HG02798 (cell line): ENCODE results near the gene RAET1E.
"Not testable (repeated sequence)": the region's sequence is repeated elsewhere in the genome, so short reads cannot be mapped to it uniquely, and the experiment has no call there.

ENCODE experiments used
- ATAC-seq: cut with Tn5 transposase; IDR thresholded peaks from one replicate; pipeline ENCODE4 v1.9.1; 2021; ENCODE audit warnings: mild to moderate bottlenecking; ENCODE audit not compliant: unreplicated experiment, poor library complexity

Gene RAET1E

DNA sequence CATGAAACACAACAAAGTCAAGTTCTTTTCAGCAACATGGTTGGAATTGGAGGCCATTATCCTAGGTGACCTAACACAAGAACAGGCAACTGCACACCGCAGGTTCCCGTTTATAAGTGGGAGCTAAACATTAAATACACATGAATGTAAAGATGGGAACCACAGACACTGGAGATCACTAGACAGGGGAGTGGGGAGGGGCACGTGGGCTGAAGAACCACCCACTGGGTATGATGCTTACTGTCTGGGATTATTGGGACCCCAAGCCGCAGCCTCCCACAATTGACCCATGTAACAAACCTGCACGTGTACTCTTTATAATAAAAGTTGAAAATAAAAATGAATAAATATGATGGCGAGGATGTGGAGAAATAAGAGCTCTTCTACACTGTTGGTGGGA lies 33.6 kb upstream of the RAET1E start:
- ATAC-seq, result no peak

- no peak for ATAC-seq
Observed at GRCh38 chr6:149929422-149929821, 31.5 kb upstream of the RAET1E start.

GRCh38 chr6:149927025-149927424 lies 29.1 kb upstream of the RAET1E start:
- ATAC-seq, result not testable (repeated sequence)

- no peak for ATAC-seq
Observed at GRCh38 chr6:149925974-149926777, 28.3 kb upstream of the RAET1E start.

DNA sequence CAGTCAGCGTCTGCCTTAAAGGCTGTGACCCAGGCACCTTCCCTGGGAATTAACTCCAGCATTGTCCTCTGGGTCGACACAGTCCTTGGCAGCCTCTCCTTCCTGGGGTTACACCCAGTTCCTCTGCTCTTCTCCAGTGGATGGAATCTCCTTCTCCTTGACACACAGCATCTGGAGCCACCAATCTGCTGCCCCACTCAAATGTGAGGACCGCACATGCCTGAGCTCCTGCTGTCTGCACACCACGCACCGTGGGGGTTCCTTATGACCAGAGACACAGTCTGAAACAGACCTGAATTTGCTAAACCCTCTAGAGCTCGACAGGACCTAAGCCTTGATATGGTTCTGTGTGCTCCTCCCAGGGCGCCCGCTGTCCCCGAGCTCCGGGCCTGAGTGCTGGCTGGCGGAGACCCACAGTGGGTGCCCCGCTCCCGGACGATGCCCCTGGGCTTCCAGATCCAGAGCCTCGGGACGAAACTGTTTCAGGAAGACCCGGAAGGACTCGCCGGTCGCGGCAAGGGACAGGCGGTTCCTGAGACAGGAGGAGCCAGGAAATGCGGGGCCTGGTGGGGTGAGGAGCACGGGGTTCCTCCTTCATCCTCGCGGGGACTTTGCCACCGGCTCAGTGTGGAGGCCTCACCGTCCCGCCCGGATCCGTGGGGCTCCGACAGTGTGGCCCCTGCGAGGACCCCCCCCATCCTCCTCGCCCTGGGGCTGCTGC lies 27.5 kb upstream of the RAET1E start:
- ATAC-seq, result no peak

GRCh38 chr6:149924933-149925252 lies 27.0 kb upstream of the RAET1E start:
- no peak for ATAC-seq

- no peak for ATAC-seq
Observed at GRCh38 chr6:149924206-149924932, 26.5 kb upstream of the RAET1E start.

- no peak for ATAC-seq
Observed at GRCh38 chr6:149923327-149923986, 25.5 kb upstream of the RAET1E start.

DNA sequence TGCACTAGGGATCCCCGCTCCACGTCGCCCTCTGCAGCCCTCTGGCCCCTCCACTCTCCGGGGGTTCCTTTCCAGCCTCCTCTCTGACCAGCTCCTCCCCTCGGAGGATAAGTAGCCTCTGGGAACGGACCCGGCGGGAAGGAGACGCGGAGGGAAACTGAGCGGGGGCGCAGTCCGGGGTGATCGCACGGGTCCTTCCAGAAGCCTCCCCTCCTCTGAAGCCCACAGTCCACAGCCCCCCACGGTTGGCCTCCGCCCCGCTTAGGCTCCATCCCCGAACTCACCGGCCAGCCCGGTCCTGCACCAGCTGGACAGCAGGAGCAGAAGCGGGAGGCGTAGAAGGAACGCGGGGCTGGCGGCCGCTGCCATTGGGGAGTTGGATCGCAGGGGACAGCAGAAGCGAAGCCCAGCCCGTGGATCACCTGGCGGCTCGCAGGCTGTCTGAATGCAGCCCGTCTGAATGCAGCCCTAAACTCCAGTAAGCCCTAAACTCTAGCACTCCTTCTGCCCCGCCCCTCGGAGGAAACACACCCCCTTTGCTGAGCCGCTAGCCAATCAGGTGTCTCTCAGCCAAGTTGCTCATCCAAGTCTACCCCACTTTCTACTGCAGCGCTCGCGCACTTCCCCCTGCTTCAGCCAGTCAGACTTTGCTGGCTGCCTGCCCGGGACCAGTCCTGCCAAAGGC lies 24.9 kb upstream of the RAET1E start, which contains the start of gene RAET1G:
TSS of gene RAET1G (minus strand) at position 480 of the 685 bp plus-strand sequence. CDS start at position 369, 111 bp downstream.
- no peak for ATAC-seq

DNA sequence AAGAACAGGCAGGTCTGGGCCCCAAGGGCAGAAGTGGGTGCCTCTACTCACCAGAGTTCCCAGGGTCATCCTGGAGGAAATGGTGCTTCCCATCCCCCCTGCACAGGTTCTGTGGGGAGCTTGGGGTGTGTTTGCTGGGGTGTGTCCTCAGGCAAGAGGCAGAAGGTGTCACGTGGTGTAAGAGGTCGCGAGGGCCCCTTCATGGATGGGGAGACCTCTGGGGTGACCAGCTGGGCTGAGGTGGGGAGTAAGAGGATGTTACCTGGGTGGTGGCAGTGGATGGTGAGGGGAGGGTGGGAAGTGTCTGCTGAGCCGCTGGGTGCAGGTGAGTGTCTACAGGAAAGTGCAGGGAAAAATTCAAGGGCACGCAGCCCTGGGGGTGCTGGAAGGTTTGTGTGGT lies 24.2 kb upstream of the RAET1E start:
- ATAC-seq, result not testable (repeated sequence)

- ATAC-seq, result no peak
Observed at GRCh38 chr6:149921361-149921760, 23.4 kb upstream of the RAET1E start.

DNA sequence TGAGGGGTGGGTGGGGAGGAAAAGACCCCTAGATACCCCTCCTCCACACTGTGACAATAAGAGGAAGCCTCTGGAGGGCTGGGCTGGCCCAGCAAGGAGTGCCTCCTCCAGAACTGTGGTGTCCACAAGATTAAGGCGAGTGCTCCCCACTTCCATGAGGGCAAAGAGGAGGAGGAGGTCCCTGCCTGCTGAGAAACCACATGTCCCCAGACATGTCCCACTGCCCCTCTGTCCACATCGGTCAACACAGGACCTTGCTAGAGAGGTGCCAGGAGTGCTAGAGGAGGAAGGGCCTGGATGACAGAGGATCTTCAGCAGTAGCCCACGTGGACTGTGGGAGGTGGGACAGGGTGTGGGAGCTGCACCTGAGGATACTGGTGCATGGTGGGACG lies 21.9 kb upstream of the RAET1E start:
- ATAC-seq, result no peak

GRCh38 chr6:149919126-149919833 lies 21.4 kb upstream of the RAET1E start:
- ATAC-seq, result not testable (repeated sequence)

DNA sequence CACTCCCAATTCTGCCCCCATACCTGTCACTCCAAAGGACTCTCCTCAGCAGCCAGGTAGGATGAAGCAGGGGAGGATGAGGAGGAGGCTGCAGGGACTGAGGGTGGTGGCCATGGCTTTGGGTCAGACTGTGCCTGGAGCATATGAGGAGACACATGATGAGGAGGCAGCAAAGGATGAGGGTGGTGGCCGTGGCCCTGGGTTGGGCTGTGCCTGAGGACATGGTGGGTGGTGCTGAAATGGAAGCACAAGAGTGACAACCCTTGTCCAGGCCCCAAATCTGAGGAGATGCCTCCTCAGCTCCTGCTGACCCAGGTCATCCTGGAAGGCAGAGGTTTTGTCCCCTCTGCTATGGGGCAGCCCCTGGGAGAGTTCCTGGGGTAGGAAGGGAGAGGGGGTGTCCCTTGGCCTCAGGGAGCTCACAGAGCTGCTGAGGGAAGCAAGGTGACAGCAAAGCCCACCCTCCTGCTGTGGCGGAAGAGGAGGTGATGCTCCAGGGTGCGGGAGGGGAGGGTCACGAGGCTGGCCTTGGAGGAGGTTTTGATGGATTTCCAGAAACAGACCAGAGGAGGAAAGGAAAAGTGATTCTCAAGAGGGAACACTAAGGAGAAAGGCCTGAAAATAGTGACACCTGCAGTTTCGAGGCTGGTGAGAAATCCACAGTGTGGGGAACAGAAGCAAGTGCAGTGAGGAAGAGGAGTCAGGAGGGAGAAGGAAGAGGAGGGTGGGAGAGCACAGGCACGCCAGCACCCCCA lies 20.4 kb upstream of the RAET1E start:
- ATAC-seq, result no peak

DNA sequence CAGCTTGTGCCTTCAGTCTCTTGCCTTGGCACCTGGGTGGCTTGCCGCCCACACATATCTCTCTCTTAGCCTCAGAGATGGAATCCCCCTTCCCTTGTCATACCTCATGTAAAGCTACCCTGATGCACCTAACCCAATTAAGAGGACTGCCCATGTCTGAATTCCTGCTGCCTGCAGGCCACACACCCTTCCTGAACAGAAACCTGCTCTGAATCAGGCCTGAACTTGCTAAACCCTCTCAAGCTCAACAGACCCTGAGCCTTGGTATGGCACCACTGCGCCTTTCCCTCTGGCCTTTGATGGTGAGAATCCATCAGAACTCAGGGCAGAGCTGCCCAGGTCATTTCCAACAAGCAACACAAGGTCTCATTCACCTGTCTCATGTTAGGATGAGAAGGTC lies 19.8 kb upstream of the RAET1E start:
- no peak for ATAC-seq

DNA sequence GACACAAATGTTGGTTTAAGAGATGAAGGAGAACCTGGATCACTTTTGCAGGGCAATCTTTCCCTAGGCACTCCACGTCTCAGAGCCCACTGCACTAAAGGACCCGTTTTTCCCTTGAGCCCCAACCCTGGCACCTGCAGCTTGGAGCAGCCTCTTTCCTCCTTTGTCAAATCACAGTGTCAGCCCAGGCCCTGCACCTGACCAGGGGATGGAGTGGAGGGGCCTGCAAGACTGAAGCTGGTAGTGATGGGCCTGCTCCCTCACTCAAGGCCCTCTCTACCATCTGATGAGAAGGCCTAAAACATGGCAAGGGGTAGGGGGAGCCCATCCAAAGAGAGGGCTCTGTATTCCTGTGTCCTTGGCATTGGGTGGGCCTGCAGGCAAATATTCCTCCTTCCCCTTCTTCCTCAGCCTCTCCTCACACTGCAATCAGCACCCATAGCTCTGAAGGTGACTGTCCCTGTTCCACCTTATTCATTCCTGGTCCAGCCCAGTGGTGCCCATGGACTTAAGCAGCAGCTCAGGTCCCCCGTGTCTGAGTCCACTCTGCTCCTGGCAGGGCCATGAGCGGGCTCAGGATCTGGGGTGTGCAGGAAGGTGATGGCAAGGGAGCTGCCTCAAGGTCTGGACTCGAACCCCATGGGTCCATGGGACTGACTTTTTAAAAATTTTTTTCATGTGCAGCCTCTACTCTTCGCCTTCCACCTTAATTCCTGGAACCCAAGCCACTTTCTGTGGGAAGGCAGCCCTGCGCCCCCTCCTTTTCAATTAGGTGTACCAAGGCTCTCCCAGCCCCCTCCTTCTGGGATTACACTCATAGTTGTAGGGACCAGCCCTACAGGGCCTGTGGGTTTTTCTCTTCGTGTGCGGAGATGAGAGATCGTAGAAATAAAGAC lies 18.3 kb upstream of the RAET1E start:
- ATAC-seq, result no peak

GRCh38 chr6:149913540-149914240 lies 15.8 kb upstream of the RAET1E start:
- no peak for ATAC-seq
